ENCODE measurements around the gene ABCA2.

ABCA2 gene

GRCh38 chr9:136979769-136980587 lies 48.1 kb downstream of the ABCA2 start:
- no peak for DNase-seq (ENCODE audit: low read depth in 2 of 2)

DNA sequence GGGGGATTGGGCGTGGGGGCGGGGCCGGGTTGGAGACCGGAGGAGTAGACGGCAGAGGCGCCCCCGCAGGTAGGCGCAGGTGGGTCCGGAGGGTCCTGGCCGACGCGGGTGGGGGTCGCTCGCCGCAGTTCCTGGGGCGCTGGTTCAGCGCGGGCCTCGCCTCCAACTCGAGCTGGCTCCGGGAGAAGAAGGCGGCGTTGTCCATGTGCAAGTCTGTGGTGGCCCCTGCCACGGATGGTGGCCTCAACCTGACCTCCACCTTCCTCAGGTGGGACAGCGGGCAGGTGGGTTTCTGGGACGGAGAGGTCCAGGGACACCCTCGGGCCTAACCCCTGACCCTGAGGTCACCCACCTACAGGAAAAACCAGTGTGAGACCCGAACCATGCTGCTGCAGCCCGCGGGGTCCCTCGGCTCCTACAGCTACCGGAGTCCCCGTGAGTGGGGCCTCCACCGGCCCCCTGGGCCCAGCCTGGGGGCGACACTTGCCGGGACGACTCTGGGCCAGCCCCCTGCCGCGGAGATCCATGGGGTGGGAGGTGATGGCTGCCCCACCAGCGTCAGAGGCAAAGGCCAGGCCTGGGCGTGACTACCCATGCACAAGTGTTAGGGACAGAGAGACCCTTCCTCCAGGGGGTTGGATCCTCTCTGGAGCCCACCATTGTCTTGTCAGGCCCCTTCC lies 49.0 kb downstream of the ABCA2 start:
- DNase-seq (ENCODE audit: low read depth in 2 of 2) = no peak

- peak; percentile 58 to 69 for DNase-seq (ENCODE audit: low read depth in 2 of 2)
Observed at GRCh38 chr9:136978073-136978864, 49.8 kb downstream of the ABCA2 start.

GRCh38 chr9:136977649-136978072 lies 50.4 kb downstream of the ABCA2 start:
- no peak for DNase-seq (ENCODE audit: low read depth in 2 of 2)

GRCh38 chr9:136977223-136977622 lies 50.8 kb downstream of the ABCA2 start, which contains the start of gene PTGDS:
Gene PTGDS, plus strand, starts transcription at chr9:136977504. Its CDS starts 75 bp downstream, at chr9:136977579.
- DNase-seq (ENCODE audit: low read depth in 2 of 2) = no peak

DNA sequence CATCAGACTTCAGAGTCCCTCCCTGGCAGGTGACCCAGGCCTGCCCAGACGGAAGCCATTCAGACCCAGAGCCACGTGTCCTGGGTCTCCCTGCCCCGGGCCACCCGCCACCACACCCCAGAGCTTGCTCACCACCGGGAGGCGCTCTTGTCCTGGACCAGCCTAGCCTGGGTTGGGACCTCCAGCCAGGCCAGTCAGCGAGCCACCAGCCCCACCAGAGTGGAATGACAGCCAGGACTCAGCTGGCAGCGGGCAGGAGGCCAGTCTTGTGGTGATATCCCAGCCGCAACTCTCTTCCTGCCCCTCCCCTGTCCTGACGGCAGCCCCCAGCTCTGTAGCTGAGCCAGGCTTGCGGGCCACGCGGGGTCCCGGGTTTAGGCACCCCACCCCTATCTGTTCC lies 52.4 kb downstream of the ABCA2 start:
- DNase-seq (ENCODE audit: low read depth in 2 of 2) = peak in 1 of 2 donors; percentile 34

- no peak for DNase-seq (ENCODE audit: low read depth in 2 of 2)
Observed at GRCh38 chr9:136974817-136975535, 53.1 kb downstream of the ABCA2 start.

GRCh38 chr9:136973618-136974617 lies 54.1 kb downstream of the ABCA2 start:
- DNase-seq (ENCODE audit: low read depth in 2 of 2) = no peak

- no peak for DNase-seq (ENCODE audit: low read depth in 2 of 2)
Observed at GRCh38 chr9:136972743-136973142, 55.3 kb downstream of the ABCA2 start.

GRCh38 chr9:136972335-136972734 lies 55.7 kb downstream of the ABCA2 start:
- no peak for DNase-seq (ENCODE audit: low read depth in 2 of 2)

DNA sequence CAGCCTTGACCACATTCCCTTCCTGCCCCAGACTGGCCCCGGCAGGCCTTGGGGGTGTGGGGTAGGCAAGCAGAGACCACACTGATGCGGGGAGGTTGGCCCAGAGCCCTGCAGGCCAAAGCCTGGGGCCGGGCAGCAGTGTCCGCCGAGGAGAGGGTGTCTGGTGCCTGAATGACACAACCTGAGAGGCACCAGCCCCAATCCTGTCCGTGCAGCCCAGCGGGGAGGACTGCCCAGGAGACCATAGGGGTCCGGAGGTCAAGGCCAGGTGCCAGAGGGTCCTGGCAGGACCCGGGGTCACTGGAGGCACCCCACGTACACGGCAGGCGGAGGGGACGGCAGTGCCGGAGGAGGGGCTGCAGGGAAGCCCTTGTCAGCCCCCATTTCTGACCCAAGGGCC lies 56.3 kb downstream of the ABCA2 start:
- DNase-seq (ENCODE audit: low read depth in 2 of 2) = no peak

DNA sequence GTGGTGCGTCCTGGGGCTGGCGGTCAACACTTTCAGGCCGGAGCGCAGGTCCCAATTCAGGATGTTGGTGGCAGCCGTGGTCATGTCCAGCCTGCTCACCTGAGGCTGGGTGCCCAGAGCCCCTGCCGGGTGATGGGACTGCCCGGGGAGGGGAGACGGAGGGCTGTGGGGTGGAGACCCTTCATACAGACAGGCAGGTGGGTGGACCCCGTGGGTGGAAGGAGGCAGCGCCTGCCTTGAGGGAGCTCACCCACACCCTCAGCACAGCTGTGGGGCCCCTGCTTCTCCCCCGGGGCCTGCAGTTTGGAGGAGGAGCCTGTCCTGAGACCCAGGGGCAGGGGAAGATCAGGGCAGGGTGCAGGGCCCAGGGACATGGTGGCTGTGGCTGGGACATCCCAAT lies 57.7 kb downstream of the ABCA2 start:
- DNase-seq (ENCODE audit: low read depth in 2 of 2) = no peak

DNA sequence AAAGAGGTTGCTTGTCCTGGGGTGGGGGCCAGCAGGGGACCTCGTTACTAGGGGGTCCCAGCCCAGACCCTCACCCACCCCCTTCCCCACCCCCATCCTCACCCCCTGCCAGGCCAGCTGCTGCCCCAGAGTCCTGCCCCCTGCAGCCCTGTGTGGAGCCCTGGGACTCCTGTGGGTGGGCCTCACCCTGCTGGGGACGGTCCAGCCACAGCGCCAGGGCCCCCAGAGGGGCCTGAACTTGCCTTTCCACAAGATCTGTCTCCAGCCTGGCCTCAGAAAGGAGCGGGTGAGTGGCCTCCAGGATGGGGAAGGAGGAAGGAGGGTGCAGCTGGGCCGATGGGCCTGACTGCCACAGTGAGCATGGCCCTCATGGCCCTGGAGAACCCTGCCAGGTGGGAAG lies 58.3 kb downstream of the ABCA2 start:
- no peak for DNase-seq (ENCODE audit: low read depth in 2 of 2)

DNA sequence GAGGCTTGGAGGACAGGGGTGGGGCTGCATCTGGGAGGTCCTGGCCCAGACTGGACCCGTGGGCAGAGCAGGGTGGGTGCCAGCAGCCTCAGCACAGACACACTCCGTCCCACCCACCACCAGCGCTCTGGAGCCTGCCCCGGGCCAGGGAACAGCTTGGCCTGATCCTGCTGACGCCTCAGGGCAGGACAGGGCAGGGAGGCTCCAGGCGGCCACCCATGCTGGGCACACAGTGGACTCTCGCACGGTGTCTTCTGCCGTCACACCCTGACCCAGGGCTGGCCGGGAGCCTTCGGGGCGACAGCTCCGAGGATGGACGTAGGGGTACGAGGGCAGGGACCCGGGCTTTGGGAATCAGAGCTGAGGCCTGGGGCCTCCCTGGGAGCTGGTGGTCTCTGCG lies 58.9 kb downstream of the ABCA2 start:
- no peak for DNase-seq (ENCODE audit: low read depth in 2 of 2)

DNA sequence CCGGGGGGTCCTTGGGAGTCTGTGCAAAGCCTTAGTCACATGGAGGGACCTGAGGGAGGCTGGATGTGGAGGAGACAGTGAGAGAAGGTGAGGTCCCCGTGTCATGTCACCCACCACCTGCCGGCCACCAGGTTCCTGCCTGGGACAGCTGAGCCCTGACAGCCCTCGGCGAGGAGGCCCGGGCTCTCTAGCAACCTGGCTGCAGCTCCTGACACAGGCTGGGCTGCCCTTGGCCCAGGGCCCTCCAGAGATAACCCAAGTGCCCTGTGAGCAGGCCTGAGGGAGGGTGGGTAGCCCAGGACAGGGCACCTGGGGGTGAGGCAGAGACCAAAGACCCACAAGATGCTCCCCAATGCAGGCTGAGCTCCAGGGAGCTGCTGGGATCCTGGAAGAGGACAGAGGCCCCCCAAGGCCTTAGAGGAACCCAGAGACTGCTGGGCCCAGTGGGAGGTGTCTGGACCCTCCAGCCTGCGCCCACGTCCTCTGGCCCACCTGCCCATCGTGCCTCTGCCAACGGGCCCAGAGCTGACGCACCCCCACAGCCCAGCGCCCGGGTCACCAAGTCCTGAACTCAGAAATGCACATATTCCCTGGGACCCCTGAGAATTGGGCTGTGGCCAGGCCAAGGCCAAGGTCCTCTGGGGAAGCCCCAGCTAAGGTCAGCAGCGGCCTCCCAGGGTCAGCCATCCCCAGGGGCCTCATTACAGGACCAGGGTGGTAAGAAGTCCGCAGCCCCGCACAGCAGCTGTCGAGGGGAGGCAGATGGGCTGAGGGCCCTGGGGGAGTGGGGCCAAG lies 59.5 kb downstream of the ABCA2 start:
- DNase-seq (ENCODE audit: low read depth in 2 of 2) = no peak

DNA sequence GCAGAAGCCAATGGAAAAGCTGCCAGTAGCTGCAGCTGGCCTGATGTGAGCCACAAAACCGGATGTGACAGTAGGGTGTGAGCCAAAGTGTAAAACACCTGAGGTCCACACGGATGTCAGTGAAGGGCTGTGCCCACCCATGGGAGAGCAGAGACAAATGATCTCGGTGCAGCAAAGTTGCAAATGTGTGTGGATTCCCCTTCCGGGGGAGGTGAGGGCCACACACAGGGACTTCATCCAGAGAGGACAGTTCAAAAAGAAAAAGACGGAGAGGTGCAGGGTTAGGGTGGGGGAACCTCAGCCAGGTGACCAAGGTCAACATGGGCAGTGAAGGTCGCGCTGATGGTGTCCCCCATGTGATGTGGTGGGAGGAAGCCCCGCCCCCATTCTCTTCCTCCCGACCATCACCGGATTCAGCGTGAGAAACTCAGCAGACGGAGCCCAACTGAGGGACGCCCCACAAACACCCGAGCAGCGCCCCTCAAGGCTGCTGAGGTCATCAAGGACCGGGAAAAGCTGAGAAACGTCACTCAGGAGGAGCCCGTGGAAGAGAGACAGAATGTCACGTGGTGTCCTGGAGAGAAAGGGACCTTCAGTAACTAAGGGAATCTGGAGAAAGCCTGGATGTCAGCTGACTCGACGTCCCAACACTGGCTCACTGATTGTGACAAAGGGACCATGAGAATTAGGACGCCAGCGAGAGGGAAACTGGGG lies 62.1 kb downstream of the ABCA2 start:
- no peak for DNase-seq (ENCODE audit: low read depth in 2 of 2)

GRCh38 chr9:136964833-136965422 lies 63.1 kb downstream of the ABCA2 start:
- no peak for DNase-seq (ENCODE audit: low read depth in 2 of 2)

- no peak for DNase-seq (ENCODE audit: low read depth in 2 of 2)
Observed at GRCh38 chr9:136964171-136964689, 63.8 kb downstream of the ABCA2 start.
